ENCODE data around the gene FBLIM1.

The FBLIM1 gene

GRCh38 chr1:15758343-15758931, at the start of gene FBLIM1:
TSS of gene FBLIM1 (plus strand) at chr1:15758795. CDS start at chr1:15764984, 6,189 bp downstream.
- no peak for DNase-seq

GRCh38 chr1:15709226-15709625, 49.4 kb upstream of the FBLIM1 start:
- DNase-seq: no peak

GRCh38 chr1:15712168-15712567, 46.4 kb upstream of the FBLIM1 start:
- DNase-seq: no peak

- DNase-seq: no peak
Observed at GRCh38 chr1:15714406-15715136, 44.0 kb upstream of the FBLIM1 start.

GRCh38 chr1:15717418-15718125, 41.0 kb upstream of the FBLIM1 start:
- no peak for DNase-seq

- DNase-seq: no peak
Observed at GRCh38 chr1:15718199-15718601, 40.4 kb upstream of the FBLIM1 start.

- no peak for DNase-seq
Observed at GRCh38 chr1:15719381-15720120, 39.0 kb upstream of the FBLIM1 start.

- DNase-seq: no peak
Observed at GRCh38 chr1:15720861-15721260, 37.7 kb upstream of the FBLIM1 start.

GRCh38 chr1:15722411-15722810, 36.2 kb upstream of the FBLIM1 start:
- no peak for DNase-seq

GRCh38 chr1:15722836-15723532, 35.6 kb upstream of the FBLIM1 start:
- DNase-seq: no peak

GRCh38 chr1:15723631-15724246, 34.9 kb upstream of the FBLIM1 start:
- DNase-seq: no peak

- no peak for DNase-seq
Observed at GRCh38 chr1:15724949-15725880, 33.4 kb upstream of the FBLIM1 start.

- no peak for DNase-seq
Observed at GRCh38 chr1:15726508-15726907, 32.1 kb upstream of the FBLIM1 start.

GRCh38 chr1:15727021-15727420, 31.6 kb upstream of the FBLIM1 start:
- DNase-seq: no peak

GRCh38 chr1:15727424-15727823, 31.2 kb upstream of the FBLIM1 start:
- no peak for DNase-seq

- no peak for DNase-seq
Observed at GRCh38 chr1:15727866-15728534, 30.6 kb upstream of the FBLIM1 start.

GRCh38 chr1:15728937-15729657, 29.5 kb upstream of the FBLIM1 start:
- DNase-seq: no peak

GRCh38 chr1:15730423-15730822, 28.2 kb upstream of the FBLIM1 start:
- DNase-seq: no peak

GRCh38 chr1:15730936-15731335, 27.7 kb upstream of the FBLIM1 start:
- no peak for DNase-seq
